ENCODE measurements around the gene RNF151.
"Not testable (repeated sequence)": the region's sequence is repeated elsewhere in the genome, so short reads cannot be mapped to it uniquely, and the experiment has no call there.

The RNF151 gene

DNA sequence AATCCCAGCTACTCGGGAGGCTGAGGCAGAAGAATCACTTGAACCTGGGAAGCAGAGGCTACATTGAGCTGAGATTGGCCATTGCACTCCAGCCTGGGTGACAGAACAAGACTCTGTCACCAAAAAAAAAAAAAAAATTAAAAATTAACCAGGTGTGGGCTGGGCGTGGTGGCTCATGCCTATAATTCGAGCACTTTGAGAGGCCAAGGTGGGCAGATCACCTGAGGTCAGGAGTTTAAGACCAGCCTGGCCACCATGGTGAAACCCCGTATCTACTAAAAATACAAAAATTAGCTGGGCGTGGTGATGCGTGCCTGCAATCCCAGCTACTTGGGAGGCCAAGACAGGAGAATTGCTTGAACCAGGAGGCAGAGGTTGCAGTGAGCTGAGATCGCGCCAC, 26.8 kb upstream of the RNF151 start:
- not testable (repeated sequence) for DNase-seq

GRCh38 chr16:1940273-1941161, 26.1 kb upstream of the RNF151 start:
- no peak for DNase-seq

GRCh38 chr16:1941162-1942046, 25.3 kb upstream of the RNF151 start:
- no peak for DNase-seq

GRCh38 chr16:1942047-1942809, 24.4 kb upstream of the RNF151 start:
- DNase-seq, result no peak

DNA sequence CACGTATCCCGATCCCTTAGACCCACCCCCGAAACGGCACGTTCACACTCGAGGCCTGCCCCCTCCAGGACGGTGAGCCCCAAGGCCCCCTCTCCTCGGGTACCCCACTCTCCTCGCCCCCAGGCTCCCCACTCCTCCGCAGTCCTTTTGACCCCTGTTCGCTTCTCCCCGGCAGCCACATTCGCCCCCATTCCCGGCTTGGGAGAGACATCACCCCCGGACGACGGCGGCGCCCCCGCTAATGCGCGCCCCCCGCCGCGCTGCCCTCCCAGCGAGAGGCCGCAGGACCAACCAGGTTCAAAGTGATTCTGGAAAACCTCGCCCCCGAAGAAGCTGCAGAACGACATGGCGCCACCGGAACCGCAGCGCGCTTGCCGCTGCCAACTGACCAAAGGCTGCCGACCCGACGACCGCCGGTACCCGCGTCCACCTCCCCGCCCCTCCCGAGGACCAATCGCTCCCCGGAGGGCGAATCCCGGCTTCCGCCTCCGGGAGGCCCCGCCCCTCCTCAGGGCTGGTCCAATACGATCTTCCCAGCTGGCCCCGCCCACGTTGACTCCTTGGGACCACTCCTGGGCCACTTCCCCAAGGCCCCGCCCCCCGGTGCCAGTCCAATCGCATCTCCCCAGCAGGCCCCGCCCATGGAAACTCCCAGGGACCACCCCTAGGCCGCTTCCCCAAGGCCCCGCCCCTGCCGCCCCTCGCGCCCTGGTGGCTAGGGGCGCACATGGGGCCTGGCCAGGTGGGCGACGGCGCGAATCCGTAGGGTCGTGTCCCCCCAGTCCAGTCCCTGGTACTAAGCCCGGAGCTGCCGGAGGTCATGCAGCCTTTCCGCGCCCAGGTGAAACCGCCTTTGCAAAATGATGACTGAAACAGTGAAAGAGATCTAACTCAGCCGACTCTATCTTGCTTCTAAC, 23.6 kb upstream of the RNF151 start, which contains the start of gene MSRB1:
TSS of gene MSRB1 (minus strand) at position 390 of the 917 bp plus-strand sequence. CDS start at position 347, 43 bp downstream.
- peak; percentile 98 for DNase-seq

DNA sequence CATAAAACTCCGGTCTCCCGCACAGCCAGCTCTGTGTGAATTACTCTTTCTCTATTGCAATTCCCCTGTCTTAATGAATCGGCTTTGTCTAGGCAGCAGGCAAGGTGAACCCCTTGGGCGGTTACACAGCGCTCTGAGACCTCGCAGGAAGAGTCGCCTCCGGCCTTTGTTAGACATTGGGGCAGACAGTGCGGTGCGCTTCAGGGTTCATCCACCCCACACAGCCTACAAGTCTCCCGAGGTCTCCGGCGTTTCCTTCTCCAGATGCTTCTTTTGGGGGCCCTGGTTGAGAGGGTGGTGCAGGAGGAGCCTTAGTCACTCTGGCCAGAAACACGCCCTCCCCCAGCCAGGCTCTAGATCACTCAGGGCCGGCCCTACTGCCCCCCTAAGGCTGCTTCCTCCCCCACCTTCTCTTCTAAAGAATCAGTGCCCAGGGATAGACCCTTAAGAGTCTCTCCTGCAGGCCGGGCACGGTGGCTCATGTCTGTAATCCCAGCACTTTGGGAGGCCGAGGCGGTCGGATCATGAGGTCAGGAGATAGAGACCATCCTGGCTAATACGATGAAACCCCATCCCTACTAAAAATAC, 21.9 kb upstream of the RNF151 start:
- no peak for DNase-seq

GRCh38 chr16:1945559-1946391, 20.9 kb upstream of the RNF151 start:
- DNase-seq, result no peak

GRCh38 chr16:1946495-1947368, 19.9 kb upstream of the RNF151 start:
- DNase-seq, result no peak

- DNase-seq, result no peak
Observed at GRCh38 chr16:1947369-1947670, 19.3 kb upstream of the RNF151 start.

DNA sequence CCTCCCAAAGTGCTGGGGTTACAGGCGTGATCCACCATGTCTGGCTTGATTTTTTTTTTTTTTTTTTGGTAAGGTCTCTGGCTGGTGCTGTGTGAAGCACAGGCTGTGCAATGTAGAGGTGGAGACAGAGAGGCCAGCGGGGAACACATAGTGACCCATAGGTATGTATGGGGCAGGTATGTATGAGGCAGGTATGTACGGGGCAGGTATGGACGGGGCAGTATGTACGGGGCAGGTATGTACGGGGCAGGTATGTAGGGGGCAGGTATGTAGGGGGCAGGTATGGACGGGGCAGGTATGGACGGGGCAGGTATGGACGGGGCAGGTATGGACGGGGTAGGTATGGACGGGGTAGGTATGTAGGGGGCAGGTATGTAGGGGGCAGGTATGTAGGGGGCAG, 17.1 kb upstream of the RNF151 start:
- no peak for DNase-seq

DNA sequence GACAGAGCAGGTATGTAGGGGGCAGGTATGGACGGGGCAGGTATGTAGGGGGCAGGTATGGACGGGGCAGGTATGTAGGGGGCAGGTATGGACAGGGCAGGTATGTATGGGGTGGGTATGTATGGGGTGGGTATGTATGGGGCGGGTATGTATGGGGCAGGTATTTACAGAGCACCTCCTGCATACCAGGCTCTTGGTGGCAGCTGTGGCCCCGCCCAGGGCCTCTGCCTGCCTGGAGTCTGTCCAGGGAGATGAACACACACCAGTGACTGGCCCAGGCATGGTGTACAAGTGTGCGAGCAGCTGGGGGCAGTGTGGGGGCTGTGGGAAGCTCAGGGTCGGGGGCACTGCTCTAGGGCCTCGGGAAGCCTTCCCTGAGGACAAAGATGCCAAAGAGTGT, 16.6 kb upstream of the RNF151 start:
- no peak for DNase-seq

DNA sequence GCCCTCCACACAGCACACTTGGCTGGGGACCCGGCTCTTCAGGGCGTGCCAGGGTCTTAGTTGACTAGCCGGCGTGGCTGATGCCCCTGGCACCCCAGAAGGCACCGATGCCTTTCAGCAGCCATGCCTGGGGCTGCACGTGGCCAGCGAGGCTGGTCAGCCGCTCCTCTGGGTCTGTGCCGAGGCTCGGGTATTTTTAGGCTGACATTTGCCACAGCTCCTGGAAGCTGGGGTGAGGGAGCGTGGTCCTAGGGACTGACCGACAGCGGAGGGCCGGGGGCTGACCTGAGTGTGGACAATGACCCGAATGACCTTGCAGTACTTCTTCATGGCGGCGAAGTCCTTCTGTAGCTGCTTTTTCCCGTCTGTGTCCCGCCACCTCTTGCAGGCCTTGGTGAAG, 16.1 kb upstream of the RNF151 start:
- DNase-seq, result no peak

DNA sequence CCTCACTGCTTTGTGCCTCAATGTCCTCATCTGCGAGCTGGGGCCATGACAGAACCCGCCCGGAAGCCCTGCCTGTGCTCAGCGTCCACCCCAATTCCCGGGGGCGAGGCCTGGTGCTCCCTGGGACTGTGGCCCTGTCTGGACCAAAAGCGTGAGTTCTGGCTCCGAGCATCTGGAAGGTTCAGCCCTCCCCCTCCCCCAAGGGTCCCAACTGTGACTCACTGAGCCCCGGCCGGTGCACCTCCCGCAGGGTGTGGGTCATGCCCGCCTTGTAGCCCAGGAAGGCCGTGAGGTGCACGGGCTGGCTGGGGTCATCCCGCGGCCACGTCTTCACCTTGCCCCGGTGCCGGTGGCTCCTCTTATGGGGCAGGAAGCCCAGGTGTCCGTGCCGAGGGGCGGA, 12.9 kb upstream of the RNF151 start:
- no peak for DNase-seq

DNA sequence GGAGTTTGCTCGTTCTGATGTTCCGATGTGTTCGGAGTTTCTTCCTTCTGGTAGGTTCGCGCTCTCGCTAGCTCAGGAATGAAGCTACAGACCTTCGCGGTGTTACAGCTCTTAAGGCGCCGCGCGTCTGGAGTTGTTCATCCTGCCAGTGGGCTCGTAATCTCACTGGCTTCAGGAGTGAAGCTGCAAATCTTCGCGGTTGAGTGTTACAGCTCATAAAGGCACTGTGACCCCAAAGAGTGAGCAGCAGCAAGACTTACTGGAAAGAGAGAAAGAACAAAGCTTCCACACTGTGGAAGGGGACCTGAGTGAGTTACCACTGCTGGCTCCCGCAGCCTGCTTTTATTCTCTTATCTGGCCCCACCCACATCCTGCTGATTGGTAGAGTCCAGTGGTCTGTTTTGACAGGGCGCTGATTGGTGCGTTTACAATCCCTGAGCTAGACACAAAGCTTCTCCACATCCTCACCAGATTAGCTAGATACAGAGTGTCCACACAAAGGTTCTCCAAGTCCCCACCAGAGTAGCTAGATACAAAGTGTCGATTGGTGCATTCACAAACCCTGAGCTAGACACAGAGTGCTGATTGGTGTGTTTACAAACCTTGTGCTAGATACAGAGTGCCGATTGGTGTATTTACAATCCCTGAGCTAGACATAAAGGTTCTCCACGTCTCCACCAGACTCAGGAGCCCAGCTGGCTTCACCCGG, 9.1 kb upstream of the RNF151 start:
- not testable (repeated sequence) for DNase-seq

GRCh38 chr16:1958143-1958491, 8.5 kb upstream of the RNF151 start:
- not testable (repeated sequence) for DNase-seq

GRCh38 chr16:1958715-1959268, 7.9 kb upstream of the RNF151 start:
- DNase-seq, result no peak

- peak; percentile 81 for DNase-seq
Observed at GRCh38 chr16:1959269-1960039, 7.2 kb upstream of the RNF151 start, which contains the start of gene NDUFB10. NDUFB10 (plus strand) TSS chr16:1959538; CDS start chr16:1959625, 87 bp downstream.

Measured in GDM1 (cell line).